Activated CD4-positive, alpha-beta T cell treated with anti-CD3 and anti-CD28 coated beads, Interleukin-2, amount 50 U/mL, for 24 hours (primary cell): Measurements from ENCODE around the gene HSPA12B.

Experiments used
- DNase-seq, 2 donors: peaks; one replicate each; pipeline ENCODE4 v3.0.0-alpha.2; 2020; ENCODE audit warnings: low read depth in 1 of 2, low spot score in 1 of 2

Gene HSPA12B

GRCh38 chr20:3732327-3733118, at the start of gene HSPA12B:
TSS of gene HSPA12B (plus strand) at chr20:3732685. CDS start at chr20:3738675, 5,990 bp downstream.
- DNase-seq: no peak

- DNase-seq: no peak
Measured at GRCh38 chr20:3685341-3685740, 47.1 kb upstream of the HSPA12B start.

GRCh38 chr20:3686421-3686820, 46.1 kb upstream of the HSPA12B start:
- no peak for DNase-seq

GRCh38 chr20:3686867-3687321, 45.6 kb upstream of the HSPA12B start:
- no peak for DNase-seq

- DNase-seq: no peak
Measured at GRCh38 chr20:3687655-3688054, 44.8 kb upstream of the HSPA12B start.

GRCh38 chr20:3689978-3690377, 42.5 kb upstream of the HSPA12B start:
- DNase-seq: no peak

- no peak for DNase-seq
Measured at GRCh38 chr20:3690413-3690812, 42.1 kb upstream of the HSPA12B start.

- no peak for DNase-seq
Measured at GRCh38 chr20:3691306-3691705, 41.2 kb upstream of the HSPA12B start.

- DNase-seq: no peak
Measured at GRCh38 chr20:3691897-3692296, 40.6 kb upstream of the HSPA12B start.

- no peak for DNase-seq
Measured at GRCh38 chr20:3692706-3693294, 39.7 kb upstream of the HSPA12B start.

GRCh38 chr20:3693376-3693775, 39.1 kb upstream of the HSPA12B start:
- no peak for DNase-seq

- no peak for DNase-seq
Measured at GRCh38 chr20:3694864-3695263, 37.6 kb upstream of the HSPA12B start.

GRCh38 chr20:3696200-3696599, 36.3 kb upstream of the HSPA12B start:
- no peak for DNase-seq

- DNase-seq: no peak
Measured at GRCh38 chr20:3696745-3697587, 35.5 kb upstream of the HSPA12B start.

GRCh38 chr20:3697588-3698305, 34.7 kb upstream of the HSPA12B start:
- DNase-seq: no peak

- DNase-seq: no peak
Measured at GRCh38 chr20:3698591-3699001, 33.9 kb upstream of the HSPA12B start.

- DNase-seq: no peak
Measured at GRCh38 chr20:3699037-3699436, 33.4 kb upstream of the HSPA12B start.

GRCh38 chr20:3701061-3701998, 31.2 kb upstream of the HSPA12B start:
- no peak for DNase-seq

GRCh38 chr20:3702611-3703391, 29.7 kb upstream of the HSPA12B start:
- no peak for DNase-seq
